MG63 (cell line): Measurements from ENCODE around the gene CCL19. TPM values are rescaled to one million over a fixed set of nuclear protein-coding genes. Genes with fewer than 3 reads are reported as not detected.

ENCODE experiments used
- DNase-seq: peaks from one replicate; pipeline ENCODE4 v3.0.0-alpha.2; 2020
- H3K27me3 ChIP-seq: fragments of 250-450 bp; sonication (Bioruptor Pico); 2 replicates; pipeline ENCODE4 v1.5.1; 2020; ENCODE audit warnings: mild to moderate bottlenecking, moderate library complexity
- H3K36me3 ChIP-seq: fragments of 250-450 bp; sonication (Bioruptor Pico); 2 replicates; pipeline ENCODE4 v1.5.1; 2020; ENCODE audit warnings: mild to moderate bottlenecking, moderate library complexity
- H3K4me3 ChIP-seq: fragments of 250-450 bp; sonication (Bioruptor Pico); 2 replicates; pipeline ENCODE4 v1.5.1; 2020; ENCODE audit warnings: mild to moderate bottlenecking, moderate library complexity
- H3K9me3 ChIP-seq: fragments of 250-450 bp; sonication (Bioruptor Pico); 2 replicates; pipeline ENCODE4 v1.5.1; 2020; ENCODE audit warnings: mild to moderate bottlenecking, moderate library complexity
- total RNA-seq: library from RNA; depleted of rRNA; stranded (reverse); fragments of >200 nt; shearing (Covaris generic); gene quantifications from 2 replicates; pipeline ENCODE4 v1.2.3, GENCODE V29; 2014; ENCODE audit warnings: low replicate concordance

The CCL19 gene
- total RNA-seq, 1 experiment from 2014 or later: not detected

DNA sequence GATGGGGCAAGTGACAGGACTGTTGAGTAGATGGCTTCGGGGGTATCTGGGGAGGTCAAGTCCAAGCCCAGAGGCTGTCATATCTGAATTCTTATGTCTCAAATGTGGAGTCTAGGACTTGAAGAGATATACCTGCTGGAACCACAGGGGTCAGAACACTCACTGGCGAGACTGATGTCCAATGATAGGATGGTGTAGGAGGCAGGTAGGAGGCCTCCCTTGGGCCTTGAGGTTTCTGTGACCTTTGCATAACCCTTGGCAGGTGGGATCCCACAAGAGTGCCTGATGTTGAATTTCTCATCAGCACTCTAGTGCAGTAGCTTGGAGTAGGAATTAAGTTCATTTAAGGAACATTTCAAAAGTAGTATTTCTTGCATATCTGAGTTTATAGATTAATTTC lies 16.1 kb upstream of the CCL19 start:
- H3K27me3 ChIP-seq: no peaks in the 10 kb centered on the region
- no peak for DNase-seq
- no peak overlapping the region for H3K4me3 ChIP-seq
- H3K9me3 ChIP-seq: no peaks in the 10 kb centered on the region
- H3K36me3 ChIP-seq: no peaks in the 10 kb centered on the region

DNA sequence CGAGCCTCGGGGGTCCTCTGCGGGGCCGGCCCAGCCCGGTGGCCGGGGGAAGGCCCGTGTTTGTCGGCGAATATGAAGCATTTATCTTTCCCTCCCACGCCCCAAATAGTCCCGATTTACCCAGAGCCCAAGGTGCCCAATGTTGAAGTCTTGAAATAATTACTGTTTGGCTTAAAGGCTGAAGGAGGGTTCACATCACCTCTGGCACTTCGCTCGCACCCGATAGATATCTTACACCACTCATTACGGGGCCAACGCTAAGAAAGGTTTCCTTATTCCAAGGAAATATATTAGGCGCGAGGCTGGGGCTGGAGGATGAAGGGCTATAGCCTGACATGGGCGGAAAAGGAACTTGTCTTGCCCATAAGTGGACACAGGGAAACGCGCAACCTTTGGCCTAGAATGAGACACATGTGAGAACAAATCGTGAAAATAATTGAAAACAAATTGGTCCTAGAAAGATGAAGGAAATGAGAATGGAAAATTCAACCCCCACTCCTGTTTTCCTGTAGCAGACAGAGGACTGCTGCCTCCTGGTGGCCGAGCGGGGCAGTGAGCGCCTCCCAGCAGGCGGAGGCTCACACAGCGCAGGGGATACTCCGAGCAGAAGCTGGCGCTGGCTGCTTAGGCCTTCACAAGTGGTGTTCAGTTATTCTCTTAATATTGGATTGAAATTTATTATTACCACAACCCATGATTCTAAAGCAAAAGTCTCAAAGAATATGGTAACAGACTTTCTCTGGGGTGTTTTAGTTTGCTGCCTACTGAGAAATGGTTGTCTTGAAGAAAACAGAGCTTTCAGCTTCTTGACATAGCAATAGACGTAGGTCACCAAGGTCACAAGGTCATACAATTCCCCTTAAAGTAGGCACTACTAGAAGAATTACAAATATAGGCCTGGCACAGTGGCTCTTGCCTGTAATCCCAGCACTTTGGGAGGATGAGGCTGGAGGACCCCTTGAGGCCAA lies 11.0 kb upstream of the CCL19 start:
- peak; percentile 65 for DNase-seq
- Histone ChIP-seq H3K27me3 (no peaks in the 10 kb centered on the region), H3K4me3 (peak overlapping the region; percentile 51), H3K36me3 (no peaks in the 10 kb centered on the region), H3K9me3 (no peaks in the 10 kb centered on the region)

DNA sequence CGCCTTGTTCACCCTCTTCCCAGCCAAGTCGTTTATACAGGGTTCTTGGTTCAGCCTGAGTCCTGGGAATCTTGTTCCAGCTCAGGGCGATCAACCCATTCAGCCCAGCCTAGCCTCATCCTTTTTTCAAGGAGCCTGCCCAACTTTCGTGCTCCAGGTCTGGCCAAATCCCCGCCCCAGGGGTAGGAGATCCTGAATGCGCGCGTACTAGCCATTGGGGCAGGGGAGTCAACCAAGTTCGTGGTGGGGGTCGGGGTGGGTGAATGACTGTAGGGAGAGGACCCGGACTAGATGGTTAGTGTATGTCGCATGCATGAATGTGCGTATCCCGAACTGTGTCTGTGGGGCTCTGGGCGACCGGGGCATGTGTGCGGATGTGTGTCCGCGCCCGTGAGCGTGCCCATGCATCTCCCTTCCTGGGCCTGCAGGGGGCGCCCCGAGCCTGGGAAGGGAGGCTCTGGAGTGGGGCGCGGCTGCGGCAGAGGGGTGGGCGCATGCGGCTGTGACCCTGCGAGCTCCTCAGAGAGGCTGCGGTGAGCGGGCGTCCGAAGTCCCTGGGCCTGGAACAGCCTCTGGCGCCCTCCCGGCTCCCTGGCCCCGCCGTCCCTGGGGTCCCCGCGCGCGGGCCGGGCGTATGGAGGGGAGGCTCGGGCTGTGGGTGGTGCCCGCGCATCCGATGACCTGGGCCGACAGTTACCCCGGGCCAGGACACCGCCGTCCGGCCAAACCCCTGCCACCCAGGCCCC lies 10.1 kb upstream of the CCL19 start:
- peak overlapping the region; percentile 51 for H3K4me3 ChIP-seq
- H3K27me3 ChIP-seq: no peaks in the 10 kb centered on the region
- H3K36me3 ChIP-seq: no peaks in the 10 kb centered on the region
- no peaks in the 10 kb centered on the region for H3K9me3 ChIP-seq
- peak; percentile 54 for DNase-seq

DNA sequence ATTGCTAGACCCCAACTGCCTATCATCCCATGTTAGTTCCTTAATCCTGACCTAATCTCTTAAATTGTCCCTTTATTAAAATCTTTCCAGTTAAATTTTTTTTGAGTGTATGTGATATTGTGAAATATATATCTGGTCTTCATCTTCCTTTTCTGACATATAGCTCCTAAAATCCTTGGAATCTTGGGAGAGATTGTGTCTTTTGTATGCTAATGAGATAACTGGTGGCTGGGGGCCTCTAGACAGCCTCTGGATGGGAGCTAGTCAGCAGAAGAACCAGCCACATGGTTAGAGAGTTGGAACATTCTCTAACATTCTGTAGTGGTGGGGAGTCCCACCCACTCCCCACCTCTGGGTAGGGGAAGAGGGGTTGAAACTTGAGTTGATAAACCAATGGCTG lies 3.7 kb upstream of the CCL19 start:
- Histone ChIP-seq H3K4me3 (no peak overlapping the region), H3K9me3 (no peaks in the 10 kb centered on the region), H3K36me3 (no peaks in the 10 kb centered on the region), H3K27me3 (no peaks in the 10 kb centered on the region)
- no peak for DNase-seq

DNA sequence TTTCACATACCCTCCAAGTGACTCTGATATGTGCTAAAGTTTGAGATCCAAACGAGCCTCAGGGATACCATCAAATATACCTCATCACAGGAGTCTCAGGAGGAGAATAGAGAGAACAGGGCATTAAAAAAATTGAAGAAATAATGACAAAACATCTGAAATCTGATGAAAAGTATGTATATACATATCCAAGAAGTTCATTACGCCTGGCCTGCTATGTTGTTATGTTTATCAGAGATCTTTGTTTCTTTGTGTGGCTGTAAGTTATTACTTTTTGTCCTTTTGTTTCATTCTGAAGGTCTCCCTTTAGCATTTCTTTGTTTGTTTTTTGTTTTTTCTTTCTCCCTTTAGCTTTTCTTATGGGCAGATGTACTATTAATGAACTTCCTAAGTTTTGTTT lies 2.5 kb upstream of the CCL19 start:
- Histone ChIP-seq H3K4me3 (no peak overlapping the region), H3K9me3 (no peaks in the 10 kb centered on the region), H3K27me3 (no peaks in the 10 kb centered on the region), H3K36me3 (no peaks in the 10 kb centered on the region)
- DNase-seq: no peak

DNA sequence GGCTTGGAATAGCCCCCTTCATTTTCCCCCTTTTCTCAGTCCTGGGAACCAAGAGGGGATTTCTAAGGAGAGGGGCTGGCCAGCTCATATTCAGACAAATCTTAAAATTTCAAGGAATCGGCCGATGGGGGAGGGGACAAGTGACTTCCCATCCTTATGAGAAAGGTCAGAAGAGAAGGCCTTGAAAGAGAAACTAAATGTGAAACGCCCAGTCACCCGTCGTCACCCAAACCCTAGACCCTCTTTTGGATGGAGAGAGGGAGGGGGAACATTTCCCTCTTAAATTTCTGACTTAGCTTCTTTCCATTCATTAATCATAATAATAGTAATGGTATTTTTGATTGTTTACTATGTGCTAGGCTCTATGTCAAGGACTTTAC lies 850 bp upstream of the CCL19 start:
- Histone ChIP-seq H3K27me3 (no peaks in the 10 kb centered on the region), H3K36me3 (no peaks in the 10 kb centered on the region), H3K9me3 (no peaks in the 10 kb centered on the region), H3K4me3 (no peak overlapping the region)
- no peak for DNase-seq

DNA sequence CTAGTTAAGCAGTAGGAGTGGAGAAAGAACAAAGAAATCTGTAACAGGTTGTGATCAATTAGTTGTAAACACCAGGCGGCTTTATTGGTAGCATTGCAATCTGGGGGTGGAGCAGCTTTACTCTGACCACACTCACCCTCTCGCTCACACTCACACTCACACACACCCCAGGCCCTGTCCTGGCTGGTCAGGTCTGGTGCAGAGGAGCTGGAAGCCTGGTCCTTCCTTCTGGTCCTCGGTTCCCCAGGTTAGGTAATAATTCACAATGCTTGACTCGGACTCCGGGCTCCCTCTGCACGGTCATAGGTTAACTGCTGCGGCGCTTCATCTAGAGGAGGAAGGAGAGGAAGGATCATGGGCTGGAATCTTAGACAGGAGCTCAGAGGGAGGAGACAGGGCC lies 1.6 kb downstream of the CCL19 start:
- Histone ChIP-seq H3K9me3 (no peaks in the 10 kb centered on the region), H3K27me3 (no peaks in the 10 kb centered on the region), H3K4me3 (no peak overlapping the region), H3K36me3 (no peaks in the 10 kb centered on the region)
- no peak for DNase-seq

DNA sequence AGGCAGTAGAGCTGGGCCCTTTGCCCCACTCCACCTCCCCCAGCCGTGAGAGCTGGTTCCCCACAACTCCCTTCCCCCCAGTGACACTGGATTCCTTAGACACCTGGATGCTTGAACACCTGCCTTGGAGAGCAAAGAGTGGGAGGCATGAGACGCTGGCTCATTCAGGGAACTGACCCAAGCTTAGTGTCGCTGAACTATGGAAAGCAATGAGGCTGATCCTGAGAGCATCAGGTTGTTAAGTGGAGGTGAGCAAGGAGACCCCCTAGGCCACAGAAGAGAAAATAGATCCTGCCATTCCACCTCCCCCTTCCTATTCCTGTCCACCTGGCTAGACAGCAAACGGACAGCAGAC lies 2.0 kb downstream of the CCL19 start:
- Histone ChIP-seq H3K27me3 (no peaks in the 10 kb centered on the region), H3K9me3 (no peaks in the 10 kb centered on the region)

DNA sequence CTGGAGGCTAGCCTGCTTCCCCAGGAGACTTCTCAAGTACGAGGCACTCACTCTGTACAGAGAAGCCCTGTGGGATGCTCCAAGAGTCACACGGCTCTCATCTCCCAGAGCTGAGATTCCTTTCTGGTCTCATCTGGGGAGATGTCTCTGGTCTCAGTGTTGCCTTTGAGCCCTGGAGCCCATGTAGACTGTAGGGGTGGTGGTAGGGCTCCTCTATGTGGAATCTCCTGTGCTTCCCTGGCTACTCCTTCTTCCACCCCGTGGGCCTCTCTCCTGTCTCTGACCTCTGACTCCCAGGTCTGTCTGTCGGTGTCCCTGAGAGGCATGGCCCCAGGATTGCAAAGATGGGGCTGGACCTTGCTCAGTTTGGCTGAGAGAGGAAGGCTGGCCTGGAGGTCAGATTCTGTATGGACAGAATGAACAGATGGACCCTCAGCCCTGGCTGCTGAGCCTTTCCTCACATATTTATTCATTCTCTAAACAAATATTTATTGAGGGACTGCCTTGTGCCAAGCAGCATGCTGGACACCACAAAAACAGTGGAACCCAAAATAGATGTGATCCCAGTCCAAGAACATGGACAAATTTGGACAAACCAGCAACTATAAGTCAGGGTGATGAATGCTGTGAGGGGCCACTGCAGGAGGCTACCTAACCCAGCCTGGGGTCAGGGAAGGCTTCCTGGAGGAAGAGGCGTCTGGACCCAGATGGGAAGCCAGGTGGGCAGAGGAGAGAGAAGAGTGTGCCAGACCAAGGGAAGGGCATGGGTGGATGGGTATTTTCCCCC lies 2.6 kb downstream of the CCL19 start:
- DNase-seq: no peak

More for the DNA sequence above, 2.0 kb downstream of the CCL19 start:
- Histone ChIP-seq H3K36me3 (no peaks in the 10 kb centered on the region), H3K4me3 (no peak overlapping the region)
- no peak for DNase-seq

DNA sequence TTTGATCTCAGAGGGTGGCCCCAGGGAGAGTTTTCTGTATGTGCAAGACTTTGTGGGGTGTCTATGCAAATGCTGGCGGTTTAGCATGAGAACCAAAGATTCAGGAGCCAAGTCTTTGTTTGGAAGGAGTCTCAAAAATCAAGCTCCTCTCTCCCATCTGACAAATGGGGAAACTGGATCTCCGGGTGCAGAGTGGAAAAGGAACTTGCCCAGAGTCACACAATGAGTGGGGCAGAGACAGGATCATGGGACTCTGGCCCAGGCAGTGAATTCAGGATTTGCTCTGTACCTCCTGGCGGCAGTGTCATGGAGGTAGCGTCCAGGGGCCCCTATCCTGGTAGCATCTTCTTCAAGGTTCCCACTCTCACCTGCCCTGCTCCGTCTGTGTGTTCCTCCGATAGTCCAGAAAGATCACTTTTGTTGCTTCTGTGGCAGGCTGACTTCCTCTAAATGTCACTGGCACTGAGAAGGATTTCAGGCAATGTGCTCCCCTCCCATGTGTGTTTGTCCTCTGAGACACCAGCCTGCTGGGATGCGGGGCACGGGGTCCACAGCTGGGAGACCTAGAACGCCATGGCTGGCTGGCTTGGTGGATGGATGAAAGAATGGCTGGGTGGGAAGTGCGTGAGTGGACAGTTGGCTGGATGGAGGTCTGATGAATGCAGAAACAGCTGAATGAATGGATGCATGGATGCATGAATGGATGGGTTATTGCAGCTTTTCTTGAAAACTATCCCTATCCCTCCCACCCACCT lies 3.6 kb downstream of the CCL19 start:
- no peaks in the 10 kb centered on the region for H3K9me3 ChIP-seq
- no peak overlapping the region for H3K4me3 ChIP-seq
- H3K27me3 ChIP-seq: no peaks in the 10 kb centered on the region
- H3K36me3 ChIP-seq: no peaks in the 10 kb centered on the region
- DNase-seq: no peak

More for the DNA sequence above, 2.6 kb downstream of the CCL19 start:
- no peaks in the 10 kb centered on the region for H3K27me3 ChIP-seq
- H3K36me3 ChIP-seq: no peaks in the 10 kb centered on the region
- H3K9me3 ChIP-seq: no peaks in the 10 kb centered on the region
- no peak overlapping the region for H3K4me3 ChIP-seq

DNA sequence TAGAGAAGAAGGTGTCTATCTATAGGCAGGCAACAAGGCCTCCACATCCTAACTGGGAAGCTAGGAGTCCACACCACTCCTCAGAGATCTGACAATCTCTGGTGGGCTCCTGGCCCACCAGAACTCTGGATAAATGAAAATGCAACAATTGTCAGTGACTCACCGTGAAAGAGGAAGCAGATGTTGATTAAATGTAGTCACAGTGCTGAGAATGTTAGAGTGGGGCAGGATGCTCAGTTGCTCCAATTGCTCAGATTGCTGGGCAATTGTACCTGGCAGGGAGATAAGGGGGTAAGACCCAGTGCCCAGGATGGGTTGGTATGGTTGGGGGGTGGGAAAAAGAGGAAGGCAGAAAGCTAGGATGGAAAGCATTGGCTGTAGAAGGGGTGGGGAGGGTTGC lies 4.3 kb downstream of the CCL19 start:
- no peak overlapping the region for H3K4me3 ChIP-seq
- DNase-seq: no peak
- H3K36me3 ChIP-seq: no peaks in the 10 kb centered on the region
- no peaks in the 10 kb centered on the region for H3K27me3 ChIP-seq
- no peaks in the 10 kb centered on the region for H3K9me3 ChIP-seq

DNA sequence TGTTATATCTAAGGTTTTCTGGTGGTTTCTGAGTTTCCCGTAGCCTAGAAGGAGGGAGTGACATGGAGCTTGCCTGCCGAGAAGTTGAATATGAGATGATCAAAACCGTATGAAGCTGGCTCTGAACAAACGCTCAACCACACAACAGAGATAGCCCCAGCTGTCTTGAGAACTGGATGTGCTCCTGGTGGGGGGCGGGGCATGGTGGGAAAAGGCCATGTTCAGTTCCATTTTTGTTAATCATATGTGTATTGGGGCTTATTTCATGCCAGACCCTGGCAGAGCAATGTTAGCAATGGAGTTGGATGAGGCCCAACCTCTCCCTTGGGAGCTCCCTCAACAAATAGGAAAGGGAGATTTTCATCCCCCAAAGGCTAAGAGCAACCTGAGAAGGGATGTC lies 4.8 kb downstream of the CCL19 start:
- H3K27me3 ChIP-seq: no peaks in the 10 kb centered on the region
- DNase-seq: no peak
- H3K4me3 ChIP-seq: no peak overlapping the region
- no peaks in the 10 kb centered on the region for H3K36me3 ChIP-seq
- no peaks in the 10 kb centered on the region for H3K9me3 ChIP-seq

DNA sequence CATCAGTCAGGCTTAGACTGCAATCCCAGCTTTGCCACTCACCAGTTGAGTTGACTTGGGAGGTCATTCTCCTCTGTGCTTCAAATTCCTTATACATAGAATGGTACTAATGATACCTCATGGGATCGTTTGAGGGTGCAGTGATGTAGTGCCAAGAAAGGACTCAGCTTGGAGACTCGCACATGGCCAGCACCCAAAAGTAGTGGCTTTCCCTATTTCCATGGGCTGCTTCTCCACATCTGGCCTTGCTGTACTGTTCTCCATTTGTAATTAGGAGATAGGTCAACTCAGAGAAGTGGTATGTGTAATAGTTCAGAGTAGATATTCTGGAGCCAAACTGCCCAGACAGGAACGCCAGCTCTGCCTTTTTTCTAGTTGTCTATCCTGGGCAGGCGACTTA lies 5.5 kb downstream of the CCL19 start:
- H3K4me3 ChIP-seq: no peak overlapping the region
- H3K27me3 ChIP-seq: no peaks in the 10 kb centered on the region
- no peaks in the 10 kb centered on the region for H3K36me3 ChIP-seq
- DNase-seq: no peak
- no peaks in the 10 kb centered on the region for H3K9me3 ChIP-seq

DNA sequence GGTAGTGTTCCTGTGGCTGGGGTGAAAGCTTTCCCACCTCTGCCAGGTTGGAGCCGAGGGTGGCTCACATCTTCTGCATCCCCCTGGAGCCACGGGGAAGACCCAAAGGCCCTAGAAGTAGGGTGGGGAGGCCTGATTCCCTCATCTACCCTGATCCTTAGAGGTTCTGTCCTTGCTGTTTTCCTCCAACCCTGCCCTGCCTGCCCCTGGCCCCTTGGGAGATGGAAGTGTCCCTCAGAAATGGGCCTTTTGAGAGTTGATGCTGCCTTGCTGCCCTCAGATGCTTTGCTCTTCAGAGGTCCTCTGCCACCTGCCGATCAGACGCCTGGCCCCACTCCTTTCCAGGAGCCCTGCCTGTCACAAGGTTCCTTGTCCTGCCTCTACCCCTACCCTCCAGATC lies 6.3 kb downstream of the CCL19 start:
- DNase-seq: no peak
- Histone ChIP-seq H3K4me3 (no peak overlapping the region), H3K36me3 (no peaks in the 10 kb centered on the region), H3K9me3 (no peaks in the 10 kb centered on the region), H3K27me3 (no peaks in the 10 kb centered on the region)

DNA sequence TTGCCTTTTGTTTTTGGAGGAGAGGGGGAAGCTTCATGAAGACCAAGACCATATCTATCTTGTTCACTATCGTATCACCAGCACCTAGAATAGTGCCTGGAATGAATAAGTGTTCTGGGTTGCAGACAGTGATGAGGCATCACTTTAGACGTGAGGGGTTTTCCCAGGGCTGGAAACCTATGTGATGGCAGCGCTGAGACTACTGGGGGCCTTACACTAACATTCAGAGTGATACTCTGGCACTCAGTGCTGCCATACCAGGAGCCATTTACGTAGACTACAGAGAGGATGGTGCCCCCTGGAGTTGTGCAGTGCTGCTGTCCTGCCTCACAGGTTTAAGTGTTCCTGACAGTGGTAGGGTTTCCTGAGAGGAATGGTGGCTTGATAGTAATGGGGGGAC lies 6.9 kb downstream of the CCL19 start:
- H3K9me3 ChIP-seq: no peaks in the 10 kb centered on the region
- DNase-seq: no peak
- H3K27me3 ChIP-seq: no peaks in the 10 kb centered on the region
- H3K4me3 ChIP-seq: no peak overlapping the region
- H3K36me3 ChIP-seq: no peaks in the 10 kb centered on the region

DNA sequence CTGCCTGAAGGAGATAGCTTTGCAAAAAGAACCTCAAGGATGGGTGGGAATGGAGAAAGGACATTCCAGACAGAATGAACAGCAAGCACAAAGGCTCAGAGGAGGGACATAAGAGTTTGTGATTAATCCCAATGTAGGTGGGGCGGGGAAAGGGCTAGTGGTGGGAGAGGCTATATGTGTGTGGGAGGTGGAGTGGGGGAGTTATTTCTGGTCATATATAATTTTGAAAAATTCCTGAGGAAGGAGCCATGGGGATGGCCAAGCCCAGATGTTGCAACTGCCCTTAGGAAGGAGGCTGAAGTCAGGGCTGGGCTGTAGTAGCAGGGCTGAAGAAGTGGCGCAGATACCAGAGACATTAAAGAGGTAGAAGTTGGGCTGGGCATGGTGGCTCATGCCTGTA lies 15.2 kb downstream of the CCL19 start:
- DNase-seq: no peak
- no peaks in the 10 kb centered on the region for H3K36me3 ChIP-seq

More for the DNA sequence above, 15.2 kb downstream of the CCL19 start:
- no peaks in the 10 kb centered on the region for H3K27me3 ChIP-seq
- H3K4me3 ChIP-seq: no peak overlapping the region
- H3K9me3 ChIP-seq: no peaks in the 10 kb centered on the region
